HG03280 (cell line): Measurements from ENCODE around the gene RNPEP.
A peak's percentile ranks its signal among the peaks of the same experiment; 100 is the strongest.
"Not testable (repeated sequence)": the region's sequence is repeated elsewhere in the genome, so short reads cannot be mapped to it uniquely, and the experiment has no call there.

Experiments used
- ATAC-seq: cut with Tn5 transposase; IDR thresholded peaks from one replicate; pipeline ENCODE4 v1.9.1; 2021; ENCODE audit warnings: mild to moderate bottlenecking, moderate library complexity; ENCODE audit not compliant: unreplicated experiment

RNPEP gene, protein sequence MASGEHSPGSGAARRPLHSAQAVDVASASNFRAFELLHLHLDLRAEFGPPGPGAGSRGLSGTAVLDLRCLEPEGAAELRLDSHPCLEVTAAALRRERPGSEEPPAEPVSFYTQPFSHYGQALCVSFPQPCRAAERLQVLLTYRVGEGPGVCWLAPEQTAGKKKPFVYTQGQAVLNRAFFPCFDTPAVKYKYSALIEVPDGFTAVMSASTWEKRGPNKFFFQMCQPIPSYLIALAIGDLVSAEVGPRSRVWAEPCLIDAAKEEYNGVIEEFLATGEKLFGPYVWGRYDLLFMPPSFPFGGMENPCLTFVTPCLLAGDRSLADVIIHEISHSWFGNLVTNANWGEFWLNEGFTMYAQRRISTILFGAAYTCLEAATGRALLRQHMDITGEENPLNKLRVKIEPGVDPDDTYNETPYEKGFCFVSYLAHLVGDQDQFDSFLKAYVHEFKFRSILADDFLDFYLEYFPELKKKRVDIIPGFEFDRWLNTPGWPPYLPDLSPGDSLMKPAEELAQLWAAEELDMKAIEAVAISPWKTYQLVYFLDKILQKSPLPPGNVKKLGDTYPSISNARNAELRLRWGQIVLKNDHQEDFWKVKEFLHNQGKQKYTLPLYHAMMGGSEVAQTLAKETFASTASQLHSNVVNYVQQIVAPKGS

DNA sequence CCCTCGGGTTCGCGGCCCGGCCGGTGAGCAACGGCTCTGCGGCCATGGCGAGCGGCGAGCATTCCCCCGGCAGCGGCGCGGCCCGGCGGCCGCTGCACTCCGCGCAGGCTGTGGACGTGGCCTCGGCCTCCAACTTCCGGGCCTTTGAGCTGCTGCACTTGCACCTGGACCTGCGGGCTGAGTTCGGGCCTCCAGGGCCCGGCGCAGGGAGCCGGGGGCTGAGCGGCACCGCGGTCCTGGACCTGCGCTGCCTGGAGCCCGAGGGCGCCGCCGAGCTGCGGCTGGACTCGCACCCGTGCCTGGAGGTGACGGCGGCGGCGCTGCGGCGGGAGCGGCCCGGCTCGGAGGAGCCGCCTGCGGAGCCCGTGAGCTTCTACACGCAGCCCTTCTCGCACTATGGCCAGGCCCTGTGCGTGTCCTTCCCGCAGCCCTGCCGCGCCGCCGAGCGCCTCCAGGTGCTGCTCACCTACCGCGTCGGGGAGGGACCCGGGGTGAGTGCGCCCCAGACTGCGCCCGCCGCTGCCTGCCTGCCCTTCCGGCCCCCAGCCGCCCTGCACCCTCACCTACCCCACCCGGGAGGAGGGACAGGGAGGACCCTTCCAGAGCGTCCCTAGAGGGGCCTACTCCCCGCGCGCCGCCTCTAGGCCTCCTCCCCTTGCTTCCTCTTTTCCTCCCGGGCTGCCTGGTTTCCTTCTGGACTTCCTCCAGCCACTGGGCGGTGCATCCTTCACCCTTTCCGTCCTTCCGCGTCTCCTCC is at the start of gene RNPEP:
TSS of gene RNPEP (plus strand) at position 26 of the 757 bp plus-strand sequence. CDS start at position 45, 19 bp downstream.
- ATAC-seq, result peak; percentile 76

DNA sequence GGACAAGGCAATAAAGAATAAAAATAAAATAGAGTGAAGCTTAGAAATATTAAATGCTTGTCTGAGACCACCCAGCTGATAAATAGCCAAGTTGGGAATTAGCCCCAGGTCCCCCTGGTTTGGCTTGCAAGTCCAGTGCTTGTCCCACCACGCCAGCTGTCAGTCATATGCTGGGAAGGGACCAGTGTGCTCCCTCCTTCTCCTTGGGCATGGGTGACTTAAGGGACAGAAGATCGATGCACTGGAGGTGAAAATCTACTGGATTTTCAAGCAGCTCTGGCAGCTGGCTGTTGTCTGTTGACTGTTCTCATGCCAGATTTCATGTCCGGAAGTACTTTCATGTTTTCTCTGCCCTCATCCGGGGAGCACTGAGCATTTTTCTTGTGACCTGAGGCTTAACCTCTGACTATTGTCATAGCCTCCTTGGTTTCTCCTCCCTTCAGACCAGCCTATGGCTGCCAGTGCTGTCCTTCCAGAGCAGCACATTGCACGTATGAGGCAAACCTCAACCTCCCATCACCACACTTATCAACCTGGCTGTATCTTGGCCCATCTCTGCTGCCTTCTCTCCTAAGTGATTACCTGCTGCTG is 48.5 kb upstream of the RNPEP start:
- no peak for ATAC-seq

DNA sequence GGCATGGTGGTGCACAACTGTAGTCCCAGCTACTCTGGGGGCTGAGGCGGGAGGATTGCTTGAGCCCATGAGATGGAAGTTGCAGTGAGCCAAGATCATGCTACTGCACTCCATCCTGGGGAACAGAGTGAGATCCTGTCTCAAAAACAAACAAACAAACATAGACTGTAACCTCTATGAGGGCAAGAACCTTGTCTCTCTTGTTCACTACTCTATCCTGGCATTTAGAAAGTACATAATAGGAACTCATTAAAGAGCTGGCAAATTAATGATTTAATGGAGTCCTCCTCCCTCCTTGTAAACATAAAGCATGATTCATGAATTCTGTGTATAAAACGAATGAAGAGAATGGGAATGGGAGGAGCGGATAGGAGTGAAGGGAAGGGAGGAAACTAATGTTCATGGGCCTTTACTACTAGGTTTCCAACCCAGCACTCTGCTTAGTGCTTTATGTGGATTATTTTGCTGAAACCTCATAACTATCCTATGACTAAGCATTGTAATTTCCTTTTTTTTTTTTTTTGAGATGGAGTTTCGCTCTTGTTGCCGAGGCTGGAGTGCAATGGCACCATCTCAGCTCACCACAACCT is 44.7 kb upstream of the RNPEP start:
- no peak for ATAC-seq

DNA sequence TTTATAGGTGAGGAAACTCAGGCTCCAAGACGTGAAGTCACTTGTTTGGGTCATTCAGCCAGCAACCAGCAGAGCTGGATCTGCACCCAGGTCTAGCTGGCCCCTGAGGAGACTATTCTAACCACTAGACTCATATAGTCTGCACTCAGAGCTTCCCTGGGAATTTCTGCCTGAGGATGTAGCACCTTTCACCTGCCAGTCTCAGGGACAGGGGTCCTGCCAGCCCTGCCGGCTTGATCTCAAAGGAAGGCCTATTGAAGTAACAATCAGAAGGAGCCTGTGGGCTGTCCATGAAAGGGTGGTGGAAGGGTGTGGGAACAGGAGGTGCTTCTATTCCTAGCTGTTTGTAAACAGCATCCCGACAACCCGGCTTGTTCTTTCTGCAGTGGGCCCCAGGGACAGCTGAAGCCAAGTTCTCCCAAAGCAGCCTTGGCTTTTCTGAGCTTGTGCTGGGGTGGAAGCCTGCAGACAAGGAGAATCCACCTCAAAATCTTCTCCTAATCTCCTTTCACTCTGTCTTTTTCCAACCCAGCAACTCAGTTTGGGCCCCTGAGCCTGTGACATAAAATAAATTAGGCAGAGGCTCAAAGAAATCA is 43.9 kb upstream of the RNPEP start:
- ATAC-seq, result no peak

DNA sequence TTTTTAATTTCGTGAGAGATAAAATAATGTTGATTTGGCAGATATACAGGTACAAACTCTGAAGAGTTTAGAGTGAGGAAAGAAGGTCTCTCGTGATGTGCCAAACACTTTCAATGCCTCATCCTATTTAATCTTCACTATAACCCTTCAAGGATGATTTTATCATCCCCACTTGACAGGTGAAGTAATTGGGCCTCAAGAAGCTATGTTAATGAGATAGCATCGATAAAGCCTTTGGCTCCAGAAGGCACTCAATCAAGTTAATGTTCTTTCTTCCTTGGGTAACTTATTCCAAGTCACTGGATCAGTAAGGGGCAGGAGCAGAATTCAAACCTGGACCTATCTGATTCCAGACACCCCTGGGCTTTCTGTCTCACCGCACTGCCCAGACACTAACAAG is 43.3 kb upstream of the RNPEP start:
- ATAC-seq, result no peak

DNA sequence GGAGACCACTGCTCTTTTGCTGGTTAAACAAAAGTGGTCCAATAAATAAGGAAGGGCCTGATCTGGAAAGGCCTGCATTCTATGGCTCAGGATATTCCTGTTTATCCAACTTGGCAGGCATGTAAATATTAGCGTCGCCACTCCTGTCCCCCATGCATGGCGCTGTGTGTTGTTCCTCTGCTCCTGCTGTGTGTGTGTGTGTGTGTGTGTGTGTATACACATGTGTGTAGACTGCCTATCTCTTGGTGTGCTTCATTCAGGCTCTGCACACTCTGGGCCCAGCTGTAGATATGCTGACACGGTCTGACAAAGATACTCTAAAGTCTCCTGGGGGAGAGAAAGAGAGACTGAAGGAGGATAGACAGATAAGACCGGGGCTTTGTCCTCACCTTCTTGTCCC is 42.9 kb upstream of the RNPEP start:
- ATAC-seq, result no peak

DNA sequence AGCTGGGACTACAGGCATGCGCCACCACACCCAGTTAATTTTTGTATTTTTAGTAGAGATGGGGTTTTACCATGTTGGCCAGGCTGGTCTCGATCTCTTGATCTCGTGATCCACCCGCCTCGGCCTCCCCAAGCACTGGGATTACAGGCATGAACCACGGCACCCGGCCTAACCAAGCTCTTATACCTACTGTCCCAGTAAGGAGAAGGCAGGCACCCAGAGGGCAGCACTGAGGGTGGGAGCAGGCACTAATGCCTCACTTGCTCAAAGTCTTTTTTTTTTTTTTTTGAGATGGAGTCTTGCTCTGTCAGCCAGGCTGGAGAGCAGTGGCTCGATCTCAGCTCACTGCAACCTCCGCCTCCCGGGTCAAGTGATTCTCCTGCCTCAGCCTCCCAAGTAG is 42.1 kb upstream of the RNPEP start:
- ATAC-seq, result not testable (repeated sequence)

DNA sequence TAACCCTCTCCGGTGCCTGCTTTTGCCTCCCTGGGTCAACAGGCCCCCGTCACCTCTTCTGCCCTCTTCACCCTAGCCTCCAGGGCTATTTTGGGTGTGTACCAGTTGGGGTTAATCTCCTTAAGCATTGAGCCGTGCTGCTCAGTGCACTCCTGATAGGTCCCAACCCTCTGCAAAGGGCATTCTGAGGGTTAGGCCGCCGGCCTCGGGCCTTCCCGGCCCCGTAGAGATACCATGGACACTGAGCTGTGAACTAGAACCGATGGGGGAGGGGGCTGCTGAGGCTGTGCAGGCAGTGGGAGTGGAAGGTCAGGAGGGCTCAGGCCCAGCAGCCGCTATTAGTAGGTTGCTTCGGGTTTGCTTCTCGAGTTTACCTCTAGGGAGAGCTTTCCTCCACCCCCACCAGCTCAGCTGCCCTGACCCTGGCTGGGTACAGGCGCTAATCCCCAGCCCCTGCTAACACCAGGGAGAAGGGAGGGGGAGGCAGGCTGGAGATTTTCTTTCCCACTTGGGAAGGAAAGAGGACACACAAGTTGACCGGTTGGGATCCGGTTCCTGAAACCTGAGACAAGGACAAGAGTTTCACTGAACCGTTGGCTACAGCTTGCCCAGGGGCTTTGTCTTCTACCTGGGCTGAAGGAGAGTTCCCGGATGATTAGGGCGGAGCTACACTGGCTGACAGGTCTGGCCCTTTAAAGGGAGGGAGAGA is 40.9 kb upstream of the RNPEP start:
- ATAC-seq, result no peak

DNA sequence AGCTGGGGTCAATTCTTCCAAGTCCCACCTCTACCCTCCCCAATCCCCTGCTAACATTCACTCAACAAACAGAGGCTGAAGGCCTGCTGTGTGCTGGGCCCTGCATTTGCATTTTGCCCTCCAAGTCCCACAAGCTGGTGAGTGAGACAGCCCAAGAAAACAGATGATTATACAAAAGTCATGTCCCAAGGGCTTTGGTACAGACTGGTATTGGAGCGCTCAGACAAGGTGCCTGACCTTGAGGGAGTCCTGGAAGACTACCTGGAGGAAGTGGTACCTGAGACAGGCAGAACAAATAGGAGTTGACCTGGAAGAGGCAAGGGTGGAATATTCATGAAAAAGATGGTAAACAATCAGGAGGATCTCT is 40.3 kb upstream of the RNPEP start:
- no peak for ATAC-seq

DNA sequence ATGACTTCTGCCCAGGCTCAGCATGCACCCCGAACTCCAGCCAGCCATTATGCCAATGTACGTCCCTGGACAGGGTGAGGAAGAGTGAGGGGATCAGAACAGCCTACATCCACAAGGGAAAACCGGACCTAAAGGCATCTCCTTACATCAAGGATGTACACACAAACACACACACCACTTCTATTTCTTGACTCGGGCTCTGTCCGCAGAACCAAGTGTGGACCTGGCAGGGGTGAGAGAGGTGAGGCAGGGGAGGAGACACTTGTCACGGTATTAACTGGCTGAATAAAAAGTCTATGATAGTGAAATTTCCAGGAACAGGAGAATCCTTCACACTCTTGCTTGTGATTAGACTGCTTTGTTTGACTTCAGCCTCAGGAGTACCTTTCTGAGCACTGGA is 38.4 kb upstream of the RNPEP start:
- no peak for ATAC-seq

DNA sequence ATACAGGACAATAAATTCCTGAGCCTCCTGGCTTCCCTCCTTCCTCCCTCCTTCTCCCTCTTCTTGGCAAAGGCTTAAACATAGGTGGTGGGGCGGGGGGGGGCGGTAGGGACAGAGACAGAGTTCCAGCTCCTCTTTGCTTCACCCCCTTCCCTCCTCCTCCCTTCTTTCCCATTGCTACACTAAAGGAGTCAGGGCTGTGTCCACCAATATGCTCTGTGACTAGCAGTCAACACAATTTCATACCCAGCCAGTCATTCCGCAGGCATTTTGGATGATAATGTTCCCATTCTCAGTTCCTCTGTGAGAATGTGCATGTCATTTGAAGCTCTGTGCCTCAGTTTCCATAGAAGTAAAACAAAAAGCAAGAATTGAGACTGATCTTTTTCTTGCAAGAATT is 37.8 kb upstream of the RNPEP start:
- no peak for ATAC-seq

DNA sequence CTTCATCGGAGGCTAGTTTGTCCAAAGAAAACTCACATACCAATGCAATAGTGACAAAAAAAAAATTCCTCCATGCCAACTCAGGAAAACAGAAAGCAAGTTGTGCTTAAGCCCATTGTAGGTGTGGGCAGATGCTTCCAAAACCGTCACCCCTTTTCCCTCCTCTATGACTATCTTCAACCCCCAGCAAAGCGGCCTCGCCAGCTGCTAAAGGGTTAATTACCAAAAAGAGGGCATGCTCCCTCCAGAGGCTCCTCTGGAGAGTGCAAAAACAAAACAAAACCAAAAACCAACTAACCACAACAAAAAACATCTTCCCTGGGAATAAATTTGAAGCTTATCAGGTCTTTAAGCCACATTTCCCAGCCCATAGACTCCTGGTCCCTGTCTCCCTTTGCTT is 37.3 kb upstream of the RNPEP start:
- ATAC-seq, result no peak

DNA sequence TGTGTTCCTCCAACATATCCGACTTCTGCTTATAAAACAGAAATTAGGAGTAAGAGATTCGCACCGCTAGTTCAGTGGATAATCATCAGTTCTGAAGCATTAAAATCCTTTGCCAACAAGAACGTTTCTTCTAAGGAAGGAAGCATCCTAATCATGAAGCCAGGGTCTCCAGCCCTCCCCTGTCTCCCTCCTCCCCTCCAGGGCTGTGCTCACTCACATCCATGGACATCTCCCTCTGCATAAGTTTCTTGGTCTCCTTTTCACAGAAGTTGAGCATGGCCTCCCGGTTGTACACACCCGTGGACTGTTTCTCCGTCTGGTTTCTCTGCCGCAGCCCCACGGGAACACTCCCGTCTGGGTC is 36.6 kb upstream of the RNPEP start:
- ATAC-seq, result no peak

DNA sequence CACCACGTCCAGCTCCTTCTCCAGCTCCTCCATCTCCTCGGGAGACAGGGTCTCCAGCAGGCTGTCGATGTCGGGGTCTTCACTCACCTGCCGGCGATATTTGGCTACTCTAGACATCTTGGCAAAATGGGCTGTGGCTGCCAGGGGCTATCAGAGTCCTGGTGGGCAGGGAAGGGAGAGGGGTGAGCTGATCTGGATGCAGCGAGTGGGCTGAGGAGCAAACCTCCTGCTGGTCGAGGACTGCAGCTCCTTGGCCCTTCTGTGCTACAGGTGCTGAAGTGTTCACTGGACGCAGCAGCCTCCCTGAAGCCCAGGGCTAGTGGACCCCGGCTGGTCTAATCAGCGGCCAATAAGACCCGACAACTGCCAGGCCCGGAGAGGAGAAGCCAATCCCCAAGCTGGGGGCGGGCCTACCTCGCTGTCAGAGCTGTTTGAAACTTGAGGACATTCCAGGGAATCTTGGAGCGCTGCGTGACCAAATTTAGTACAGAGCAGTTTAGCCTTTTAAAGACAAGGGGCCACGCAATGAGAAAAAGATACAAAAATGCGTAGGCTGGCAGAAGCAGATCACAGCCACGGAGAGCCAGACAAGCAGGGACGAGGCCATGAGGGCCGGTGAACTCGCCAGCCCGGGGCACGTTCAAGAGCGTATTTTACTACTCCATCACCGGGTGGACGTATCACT is 36.1 kb upstream of the RNPEP start, which contains the start of gene LMOD1:
TSS of gene LMOD1 (minus strand) at position 325 of the 685 bp plus-strand sequence. CDS start at position 117, 208 bp downstream.
- ATAC-seq, result no peak

DNA sequence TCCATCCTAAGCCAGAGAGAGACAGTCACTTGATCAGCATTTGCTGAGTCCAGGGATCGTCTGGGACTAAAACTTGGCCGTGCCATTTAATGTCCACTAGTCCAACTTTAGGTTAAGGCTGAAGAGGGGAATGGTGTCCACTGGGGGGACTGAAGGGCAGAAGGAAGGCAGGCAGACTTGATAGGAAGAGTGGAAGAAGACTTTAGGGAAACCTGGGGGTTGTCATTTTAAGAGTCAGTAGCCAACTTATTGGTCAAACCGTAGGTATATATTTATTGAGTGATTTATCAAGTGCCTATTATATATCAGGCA is 34.8 kb upstream of the RNPEP start:
- ATAC-seq, result no peak

DNA sequence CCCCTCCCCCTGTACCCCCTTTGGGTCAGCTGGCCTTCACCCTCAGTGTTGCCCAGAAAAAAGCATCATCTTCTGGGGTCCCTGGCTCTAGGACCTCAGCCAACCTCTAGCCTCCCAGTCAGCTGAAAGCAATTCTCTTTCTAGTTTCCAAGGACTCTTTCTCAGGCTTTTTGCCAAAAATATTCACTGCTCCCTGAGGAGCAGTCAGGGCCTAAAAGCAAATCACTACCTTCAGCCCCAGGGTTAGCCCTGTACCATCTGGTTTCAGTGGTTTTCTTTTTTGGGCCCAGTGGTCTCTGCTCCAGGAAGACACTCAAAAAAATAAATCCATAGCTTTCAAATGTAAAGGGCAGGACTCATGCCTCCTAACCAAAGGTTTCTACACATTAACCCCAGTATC is 33.0 kb upstream of the RNPEP start:
- no peak for ATAC-seq

DNA sequence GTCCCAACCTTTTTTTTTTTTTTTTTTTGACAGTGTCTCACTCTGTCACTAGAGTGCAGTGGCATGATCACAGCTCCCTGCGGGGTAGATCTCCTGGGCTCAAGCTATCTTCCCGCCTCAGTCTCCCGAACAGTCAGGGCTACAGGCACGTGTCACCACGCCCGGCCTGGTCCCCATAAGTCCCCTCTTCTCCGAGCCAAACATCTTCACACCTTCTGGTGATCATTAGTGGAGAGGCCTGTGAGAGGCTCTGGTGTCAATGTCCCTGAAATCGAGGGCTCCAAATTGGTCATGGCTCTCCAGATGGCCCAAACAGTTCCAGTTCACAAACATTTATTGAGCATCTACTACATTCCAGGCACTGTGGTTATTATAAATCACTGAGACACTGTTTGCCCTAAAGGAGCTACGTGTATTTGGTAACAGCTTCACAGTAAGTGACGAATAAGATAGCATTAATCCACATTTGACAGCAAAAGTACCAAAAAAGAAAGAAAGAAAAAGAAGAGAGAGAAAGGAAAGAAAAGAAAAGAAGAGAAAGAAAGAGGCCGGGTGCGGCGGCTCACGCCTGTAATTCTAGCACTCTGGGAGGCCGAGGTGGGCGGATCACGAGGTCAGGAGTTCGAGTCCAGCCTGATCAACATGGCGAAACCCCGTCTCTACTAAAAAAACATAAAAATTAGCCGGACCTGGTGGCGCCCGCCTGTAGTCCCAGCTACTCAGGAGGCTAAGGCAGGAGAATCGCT is 28.0 kb upstream of the RNPEP start:
- ATAC-seq, result no peak

DNA sequence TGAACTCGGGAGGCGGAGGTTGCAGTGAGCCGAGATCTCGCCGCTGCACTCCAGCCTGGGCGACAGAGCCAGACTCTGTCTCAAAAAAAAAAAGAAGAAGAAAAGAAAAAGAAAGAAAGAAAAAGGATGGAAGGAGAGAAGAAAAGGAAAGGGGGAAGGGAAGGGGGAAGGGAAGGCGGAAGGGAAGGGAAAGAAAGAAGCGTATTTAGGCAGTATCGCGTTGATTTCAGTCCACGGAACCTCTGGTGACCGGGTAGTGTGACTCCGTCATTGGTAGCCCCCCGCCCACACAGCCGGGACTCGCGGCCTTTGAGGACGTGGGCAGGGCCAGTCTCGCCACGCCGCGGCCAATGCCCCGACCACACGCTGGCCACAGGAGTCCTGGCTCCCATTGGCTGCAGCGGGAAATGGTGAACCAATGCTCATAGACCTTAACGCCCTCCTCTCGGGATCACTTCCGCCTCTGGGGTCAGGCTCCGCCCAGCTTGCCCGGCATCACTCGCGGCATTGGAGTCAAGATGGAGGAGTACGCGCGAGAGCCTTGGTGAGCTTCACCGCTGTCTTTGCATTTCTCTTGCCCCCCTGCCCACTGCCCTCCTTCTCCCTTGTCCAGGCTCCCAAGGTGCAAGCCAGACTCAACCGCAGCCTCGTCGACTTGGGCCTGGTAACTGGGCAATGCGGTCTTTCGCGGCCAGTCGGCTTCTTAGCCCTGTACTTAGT is 27.3 kb upstream of the RNPEP start, which contains the start of gene TIMM17A:
TSS of gene TIMM17A (plus strand) at position 495 of the 720 bp plus-strand sequence. CDS start at position 519, 24 bp downstream.
- ATAC-seq, result peak; percentile 99
